Measurements from ENCODE around the gene DYRK1A.

Gene DYRK1A

DNA sequence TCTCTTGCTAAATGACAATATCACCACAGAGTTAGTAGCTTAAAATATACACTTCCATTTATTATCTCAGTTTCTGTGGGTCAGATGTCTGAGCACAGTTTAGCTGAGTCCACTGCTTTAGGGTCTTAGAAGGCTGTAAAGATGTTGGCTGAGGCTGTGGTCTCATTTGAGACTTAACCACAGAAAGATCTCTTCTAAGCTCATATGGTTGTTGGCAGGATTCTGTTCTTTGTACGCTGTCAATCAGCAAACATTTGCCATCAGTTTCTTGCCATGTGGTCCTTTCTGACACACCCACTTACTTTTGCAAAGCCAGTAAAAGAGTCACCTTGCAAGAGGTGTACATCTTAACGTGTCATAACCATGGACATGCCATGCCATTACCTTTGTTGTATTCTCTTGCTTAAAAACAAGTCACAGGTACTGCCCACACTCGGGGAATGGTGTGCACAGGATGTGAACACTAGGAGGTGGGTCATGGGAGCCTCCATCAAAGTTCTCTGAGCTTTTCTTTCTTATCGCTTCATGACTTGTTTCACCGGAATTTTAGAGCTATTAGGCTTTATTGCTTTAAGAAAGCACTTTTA lies 18.7 kb downstream of the DYRK1A start:
- no peak for DNase-seq

DNA sequence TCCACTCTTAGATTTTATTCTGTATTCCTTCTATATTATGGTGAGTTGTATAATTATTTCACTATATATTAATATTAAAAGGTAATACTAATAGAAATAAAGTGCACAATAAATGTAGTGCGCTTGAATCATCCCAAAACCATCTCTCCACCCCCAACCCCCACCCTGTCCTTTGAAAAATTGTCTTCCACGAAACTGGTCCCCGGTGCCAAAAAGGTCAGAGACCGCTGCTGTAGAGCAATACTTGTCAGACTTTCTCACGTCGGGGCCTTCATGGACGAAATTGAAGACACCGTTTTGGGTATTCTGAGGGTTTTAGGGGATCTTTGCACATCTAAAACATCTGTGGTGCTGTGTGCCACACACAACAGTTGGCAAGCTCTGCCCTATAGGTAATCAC lies 19.6 kb downstream of the DYRK1A start:
- DNase-seq = no peak

DNA sequence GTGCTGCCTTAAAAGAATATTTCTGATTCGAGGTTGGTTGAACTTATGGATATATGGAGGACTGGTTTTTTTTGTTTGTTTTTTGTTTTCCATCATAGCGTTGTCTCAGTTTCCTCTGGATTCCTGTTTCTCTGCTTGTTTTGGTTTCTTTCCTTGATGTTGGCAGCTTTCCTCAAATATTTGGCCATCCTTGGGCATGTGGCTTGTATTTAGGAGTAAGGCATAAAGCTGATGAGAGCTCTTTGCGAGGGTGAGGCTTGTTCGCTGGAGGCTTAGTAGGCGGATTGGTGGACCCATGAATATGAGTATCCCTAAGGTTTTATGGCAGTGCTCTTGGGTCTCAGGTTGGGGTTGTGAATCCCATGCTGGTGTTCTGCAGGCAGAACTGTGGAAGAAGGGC lies 22.9 kb downstream of the DYRK1A start:
- DNase-seq = no peak

DNA sequence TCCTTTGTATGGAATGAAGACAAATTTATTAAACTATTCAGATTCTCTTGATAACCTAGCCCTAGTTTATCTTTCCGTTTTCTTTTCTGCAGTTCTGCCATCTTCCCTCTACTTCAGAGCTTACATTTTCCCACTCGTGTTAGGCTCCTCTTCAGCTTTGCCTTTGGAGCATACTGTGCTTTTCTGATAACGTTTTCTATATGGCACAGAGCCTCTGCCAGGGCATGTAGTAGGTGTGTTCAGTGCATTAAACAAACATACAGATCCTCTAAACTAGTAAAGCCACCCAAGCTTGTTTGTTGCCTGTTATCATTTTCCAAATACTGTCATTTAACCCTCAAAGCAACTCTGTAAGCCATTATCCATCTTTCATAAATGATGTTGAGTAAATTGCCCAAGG lies 25.1 kb downstream of the DYRK1A start:
- no peak for DNase-seq

DNA sequence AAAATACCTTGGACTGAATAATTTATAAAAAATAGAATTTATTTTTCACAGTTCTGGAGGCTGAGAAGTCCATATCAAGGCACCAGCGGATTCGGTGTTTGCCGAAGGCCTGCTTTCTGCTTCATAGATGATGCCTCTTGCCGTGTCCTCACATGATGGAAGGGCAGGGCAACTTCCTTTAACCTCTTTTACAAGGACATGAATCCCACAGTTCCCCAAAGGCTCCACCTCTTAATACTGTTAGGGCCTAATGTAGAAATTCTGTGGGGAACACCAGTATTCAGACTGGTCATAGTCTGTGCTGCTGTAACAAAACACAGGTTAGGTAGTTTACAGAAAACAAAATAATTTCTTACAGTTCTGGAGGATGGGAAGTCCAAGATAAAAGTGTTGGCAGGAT lies 25.9 kb downstream of the DYRK1A start:
- no peak for DNase-seq

DNA sequence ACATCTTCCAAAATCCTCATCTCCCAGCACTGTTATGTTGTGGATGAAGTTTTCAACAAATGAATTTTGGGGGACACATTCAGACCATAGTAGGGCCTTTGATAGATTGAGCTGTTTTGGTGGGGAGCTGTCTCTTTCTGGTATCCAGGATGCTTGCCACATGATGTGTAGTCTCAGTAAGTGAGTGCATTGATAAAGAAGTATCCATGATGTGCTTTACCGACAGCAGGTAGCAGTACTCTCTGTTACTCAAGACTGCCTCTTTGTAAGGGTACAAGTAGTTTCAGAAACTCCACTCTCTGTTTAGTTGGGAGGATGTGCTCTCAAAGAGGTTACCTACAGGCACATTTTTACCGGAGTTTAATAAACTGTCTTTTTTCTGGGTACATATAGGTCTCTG lies 26.5 kb downstream of the DYRK1A start:
- no peak for DNase-seq

DNA sequence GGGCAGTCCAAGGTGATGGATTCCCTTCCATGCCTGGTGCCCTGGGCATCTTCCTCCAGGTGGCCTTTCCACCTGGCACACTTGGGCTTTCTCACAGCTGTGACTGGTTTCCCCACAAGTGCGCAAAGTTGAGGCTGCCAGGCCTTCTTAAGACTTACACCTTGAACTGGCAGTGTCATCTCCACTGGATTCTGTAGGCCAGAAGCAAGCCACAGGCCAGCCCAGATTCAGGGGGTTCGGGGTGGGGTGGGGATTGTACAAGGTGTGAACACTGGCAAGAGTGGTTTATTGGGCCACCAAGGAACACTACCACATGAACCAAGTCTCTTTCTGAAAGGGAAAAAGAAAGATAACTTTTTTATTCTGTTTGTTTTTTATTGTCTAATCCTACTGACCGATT lies 27.2 kb downstream of the DYRK1A start:
- no peak for DNase-seq

DNA sequence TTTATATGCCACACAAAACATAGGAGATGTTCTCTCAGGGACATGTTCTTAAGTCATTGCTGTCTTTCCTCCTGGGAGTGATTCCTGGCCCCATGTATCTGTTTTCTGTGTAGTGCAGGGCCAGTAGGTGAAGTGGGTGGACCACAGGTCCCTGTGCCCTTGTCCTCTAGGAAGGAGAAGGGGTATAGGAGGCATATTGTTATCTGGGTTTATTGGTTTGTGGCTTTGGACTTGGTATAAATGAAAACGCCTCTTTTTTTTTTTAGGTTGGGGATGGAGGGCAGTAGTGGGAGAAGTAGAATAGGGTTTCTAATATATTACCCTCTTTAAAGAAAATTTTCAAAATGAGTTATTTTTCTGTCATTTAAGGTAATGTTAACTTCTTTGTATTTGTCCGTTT lies 29.4 kb downstream of the DYRK1A start:
- DNase-seq = no peak

DNA sequence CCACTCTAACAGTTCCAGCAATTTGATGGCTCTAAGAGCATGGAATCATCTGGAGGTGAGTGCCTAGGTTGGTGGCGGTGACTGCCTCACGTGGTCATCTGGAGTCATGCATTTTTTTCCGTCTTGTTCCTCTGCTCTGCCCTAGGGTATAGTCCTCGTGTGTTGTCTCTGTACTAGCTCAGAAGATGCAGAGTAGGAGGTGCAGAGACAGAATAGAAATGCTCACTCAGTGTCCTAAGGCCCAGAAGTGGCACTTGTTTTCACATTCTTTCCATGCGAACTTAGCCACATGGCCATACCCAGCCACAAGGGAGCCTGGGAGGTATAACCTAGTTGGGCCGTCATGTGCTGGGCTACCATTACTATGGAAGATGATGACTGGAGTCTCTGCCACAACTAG lies 30.3 kb downstream of the DYRK1A start:
- DNase-seq = no peak

DNA sequence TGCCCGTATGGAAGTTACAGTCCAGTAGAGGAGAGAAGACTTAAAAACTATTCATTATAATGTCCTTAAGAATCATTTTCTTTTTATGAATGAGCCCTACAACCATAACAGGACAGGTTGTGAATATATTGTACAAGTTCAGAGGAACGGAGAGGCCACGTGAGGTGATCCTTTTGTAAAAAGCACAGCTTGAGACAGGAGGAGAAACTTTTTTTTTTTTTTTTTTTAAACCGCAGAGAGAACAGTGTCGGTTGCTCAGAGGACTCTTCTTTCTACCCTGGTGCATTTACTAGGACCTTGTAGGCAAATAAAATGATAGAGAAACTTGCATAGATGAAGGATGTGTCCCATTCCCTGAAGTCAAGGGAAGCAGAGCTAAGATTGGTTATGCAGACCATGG lies 32.1 kb downstream of the DYRK1A start:
- no peak for DNase-seq

DNA sequence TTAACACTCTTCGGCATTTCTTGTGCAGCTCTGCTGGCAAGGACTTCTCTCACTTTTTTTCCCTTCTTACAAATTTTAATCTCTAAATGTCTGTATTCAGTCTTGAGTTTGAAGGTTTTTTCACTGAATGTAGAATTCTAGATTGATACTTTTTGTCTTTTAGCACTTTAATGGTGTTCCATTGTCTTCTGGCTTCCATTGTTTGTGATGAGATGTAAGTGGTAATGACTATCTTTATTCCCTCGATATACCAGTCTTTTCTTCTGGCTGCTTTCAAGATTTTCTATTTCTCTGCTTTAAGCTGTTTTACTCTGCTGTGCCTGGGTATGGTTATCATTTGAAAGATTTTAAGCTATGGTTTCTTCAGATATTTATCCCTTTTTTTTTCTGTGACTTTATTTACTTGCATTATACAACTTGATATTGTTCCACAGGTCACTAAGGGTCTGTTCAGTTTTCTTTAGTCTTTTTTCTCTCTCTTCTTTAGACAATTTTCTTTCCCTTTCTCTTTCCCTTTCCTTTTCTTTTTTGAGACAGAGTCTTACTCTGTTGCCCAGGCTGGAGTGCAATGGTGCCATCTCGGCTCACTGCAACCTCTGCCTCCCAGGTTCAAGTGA lies 35.8 kb downstream of the DYRK1A start:
- DNase-seq = no peak

DNA sequence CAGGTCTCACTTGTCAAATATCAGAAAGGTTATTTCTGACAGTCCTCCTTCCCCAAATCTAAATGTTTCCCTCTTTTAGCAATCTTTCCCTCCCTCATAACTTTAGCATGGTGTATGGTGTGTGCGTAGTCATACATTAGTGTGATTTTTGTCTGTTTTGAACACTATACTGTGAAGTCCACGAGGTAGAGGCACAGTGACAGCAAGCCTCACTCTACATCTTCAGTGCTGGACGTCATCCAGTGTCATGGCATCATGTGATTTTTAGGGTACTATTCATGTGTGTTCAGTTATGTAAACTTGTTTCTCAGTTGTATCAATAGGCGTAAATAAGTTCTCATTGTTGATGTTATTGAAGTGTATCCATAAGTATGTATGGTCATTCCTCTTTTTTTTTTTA lies 39.1 kb downstream of the DYRK1A start:
- no peak for DNase-seq

DNA sequence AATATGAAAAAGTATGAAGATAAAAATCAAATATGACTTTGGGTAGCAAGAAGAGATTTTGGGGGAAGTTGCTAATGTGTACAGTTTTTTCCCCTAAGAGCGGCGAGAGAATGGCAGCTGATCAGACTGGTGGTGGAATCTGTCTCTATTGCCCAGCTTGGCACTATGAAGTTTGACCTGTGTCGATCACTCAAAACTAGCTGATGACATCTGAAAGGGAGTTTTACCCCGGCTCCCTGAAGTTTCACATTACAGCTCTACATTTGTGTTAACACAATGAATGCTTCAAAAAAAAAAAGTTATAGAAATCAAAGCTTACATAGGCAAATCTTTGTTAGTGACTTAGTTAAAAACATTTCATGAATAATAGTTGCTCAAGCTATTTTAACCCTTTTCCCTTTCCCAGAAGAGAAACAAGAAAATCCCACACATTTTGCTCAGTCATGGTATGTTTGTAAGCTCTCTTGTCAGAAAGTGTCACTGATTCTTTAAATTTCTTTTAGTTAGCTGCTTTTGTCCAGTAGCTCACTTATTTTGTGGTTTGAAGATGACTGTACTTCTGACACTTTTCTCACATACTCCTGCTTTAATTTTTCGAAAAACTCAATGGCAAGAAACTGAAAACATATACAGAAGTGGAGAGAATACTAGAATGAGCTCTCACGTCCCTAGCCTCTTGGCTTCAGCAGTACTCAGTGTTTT lies 41.3 kb downstream of the DYRK1A start:
- DNase-seq = peak; percentile 14

DNA sequence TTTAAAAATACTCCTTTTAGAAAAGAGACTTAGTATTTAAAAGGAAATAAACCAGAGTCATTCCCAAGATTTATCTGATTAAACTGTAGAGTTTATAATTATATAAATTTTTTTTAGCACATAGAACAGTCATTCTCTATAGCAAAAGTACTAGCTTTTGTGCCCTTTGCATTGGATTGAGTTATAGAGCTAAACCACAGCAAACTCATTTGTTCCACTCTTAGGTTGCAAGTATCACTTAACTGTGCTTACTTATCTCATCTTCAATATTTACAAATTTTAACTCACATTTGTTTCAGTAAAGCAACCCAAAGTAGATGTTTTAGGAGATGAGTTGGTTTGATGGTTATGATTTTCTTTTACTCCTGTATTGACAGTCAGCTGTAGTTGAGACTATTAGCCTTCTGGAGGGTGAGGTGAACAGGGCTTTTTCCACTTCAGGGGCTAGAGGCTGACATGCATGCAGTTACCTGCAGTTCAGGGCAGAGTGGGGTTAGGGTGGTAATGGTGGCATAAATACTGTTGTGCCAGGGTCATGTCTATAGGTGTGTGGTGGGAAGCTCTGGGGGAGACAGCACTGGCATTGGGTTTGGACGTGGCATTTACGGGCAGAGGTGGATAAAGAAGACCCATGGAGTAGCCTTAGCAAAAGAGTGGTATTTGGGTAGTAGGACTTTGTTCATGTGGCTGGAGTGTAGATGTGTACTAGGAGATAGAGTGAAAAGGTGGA lies 42.1 kb downstream of the DYRK1A start:
- no peak for DNase-seq

DNA sequence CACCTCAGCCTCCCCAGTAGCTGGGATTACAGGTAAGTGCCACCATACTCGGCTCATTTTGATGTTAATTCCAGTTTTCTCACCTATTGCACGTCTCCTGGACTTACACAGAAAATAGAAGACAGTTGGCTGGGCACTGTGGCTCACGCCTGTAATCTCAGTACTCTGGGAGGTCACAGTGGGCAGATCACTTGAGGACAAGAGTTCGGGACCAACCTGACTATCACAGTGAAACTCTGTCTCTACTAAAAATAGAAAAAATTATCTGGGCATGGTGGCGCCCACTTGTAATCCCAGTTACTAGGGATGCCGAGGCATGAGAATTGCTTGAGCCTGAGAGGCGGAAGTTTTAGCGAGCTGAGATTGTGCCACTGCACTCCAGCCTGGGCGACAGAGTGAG lies 44.1 kb downstream of the DYRK1A start:
- no peak for DNase-seq

DNA sequence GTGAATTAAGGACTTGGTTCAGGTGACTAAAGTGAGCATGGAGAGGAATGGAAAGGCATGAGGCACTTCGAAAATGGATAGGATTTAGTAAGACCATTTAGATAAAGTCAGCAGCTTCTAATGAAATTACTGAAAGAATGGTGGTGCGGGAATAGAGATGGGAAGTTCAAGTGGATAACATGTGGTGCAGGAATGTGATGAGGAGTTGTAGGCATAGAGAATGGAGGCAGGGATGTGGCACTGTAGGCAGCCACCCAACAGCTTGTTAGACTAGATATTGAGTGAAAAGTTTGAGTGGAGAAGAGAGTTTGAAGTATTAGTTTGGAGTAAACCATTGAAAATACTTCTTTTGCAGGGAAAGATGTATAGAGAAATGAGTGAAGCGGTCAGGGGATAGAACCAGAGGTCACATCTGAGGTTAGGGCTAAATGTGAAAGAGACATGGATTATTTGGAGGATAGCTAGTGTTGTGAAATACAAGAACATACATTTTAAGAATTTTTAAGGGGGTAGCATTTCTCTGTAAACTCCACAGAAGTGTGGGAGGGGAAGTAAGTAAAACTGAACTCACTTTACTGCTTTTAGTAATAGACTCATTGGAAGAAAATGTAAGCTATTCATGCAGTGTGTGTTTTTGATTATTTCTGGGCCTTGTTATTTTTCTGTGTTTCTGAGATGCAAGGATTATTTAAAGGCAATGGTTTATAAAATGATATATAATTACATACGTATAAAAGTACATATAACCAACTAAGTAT lies 46.2 kb downstream of the DYRK1A start:
- DNase-seq = peak; percentile 62

DNA sequence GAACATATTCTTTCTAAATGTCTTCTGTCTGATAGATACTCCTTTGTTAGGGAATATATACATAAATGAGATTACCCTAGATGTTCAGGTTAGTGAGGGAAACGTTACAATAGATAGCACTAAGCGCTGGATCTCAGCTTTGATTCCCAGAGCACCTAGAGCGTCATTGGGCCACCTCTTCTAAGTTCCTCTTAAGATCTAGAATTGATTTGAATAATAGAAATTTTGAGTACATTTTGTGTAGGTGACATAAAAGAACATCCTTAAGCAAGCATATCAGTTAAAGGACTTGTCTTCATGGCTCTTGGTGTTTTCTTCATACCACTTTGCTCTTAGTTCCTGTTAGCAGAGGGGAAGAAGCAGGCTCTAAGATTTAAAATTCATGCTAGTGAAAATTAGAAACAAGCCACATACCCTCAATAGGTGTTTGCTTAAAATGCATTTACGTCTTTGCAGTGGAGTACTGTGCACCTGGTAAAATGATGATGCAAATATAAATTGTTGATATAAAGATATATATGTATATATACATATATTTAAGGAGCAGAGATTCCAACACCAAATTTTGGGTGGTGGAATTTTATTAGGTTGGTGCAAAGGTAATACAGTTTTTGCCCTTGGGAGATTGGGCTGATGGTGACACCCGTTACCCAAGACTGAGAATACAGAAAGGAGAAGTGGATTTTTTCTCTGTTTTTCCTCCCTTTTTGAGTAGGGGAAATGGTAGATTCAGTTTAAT lies 47.1 kb downstream of the DYRK1A start:
- no peak for DNase-seq

DNA sequence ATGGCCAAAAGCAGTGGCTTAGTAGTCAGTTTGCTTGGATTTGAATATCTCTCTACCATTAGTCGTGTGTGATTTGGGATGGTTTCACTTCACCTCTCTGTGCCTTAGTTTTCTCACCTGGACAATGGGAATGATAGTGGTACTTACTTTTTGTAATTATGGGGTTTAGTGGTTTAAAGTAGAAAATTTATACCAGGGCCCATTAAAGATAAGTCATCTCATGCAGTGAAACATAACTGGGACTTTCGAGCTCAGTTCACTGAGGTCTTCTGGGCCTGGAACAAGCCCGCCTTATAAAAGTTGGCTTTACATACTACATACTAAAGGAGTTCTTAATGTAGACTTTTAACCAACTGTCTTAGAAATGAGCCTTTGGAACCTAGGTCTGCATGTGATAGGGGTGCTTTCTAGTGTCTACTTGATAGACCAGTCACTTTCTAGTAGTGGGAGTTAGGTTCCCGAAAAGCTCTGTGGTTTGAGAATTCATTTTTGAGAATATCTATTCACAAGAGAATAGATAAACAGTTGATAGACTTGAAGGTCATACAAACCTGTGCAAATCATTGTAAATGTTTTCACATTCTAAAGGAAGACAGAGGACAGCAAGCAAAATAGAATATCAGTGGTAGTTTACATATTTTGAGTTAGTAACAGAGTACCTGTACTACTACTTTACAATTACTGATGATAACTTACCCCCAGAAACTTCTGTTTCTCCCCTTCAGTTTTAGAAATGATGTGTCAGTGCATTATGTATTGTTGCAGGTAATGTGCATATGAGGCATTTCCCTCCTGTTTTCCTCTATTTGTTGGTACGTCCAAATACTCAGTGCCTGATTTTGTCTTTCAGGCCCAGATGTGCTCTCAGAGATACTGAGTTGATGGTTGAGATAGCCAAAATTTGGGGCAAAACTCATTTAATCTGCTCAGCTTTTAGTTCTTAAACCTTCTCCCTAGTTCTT lies 48.0 kb downstream of the DYRK1A start:
- DNase-seq = no peak

DNA sequence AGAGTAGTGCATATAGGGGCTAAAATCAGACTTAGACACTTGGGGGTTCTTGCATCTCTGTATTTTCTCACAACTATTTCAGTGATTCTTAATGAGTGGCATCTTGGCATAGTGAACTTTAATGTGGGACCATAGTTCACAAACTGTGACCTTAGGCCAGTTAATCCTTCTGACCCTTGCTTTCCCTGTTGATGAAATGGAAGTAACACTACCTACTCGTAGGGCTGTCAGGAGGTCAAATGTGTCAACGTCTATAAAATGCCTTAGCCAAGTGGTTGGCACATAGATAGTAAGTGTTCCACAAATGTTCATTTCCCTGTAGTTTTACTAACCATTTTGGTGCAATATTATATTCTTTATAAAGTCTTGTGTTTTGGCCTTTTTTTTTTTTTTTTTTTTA lies 49.4 kb downstream of the DYRK1A start:
- DNase-seq = no peak

DNA sequence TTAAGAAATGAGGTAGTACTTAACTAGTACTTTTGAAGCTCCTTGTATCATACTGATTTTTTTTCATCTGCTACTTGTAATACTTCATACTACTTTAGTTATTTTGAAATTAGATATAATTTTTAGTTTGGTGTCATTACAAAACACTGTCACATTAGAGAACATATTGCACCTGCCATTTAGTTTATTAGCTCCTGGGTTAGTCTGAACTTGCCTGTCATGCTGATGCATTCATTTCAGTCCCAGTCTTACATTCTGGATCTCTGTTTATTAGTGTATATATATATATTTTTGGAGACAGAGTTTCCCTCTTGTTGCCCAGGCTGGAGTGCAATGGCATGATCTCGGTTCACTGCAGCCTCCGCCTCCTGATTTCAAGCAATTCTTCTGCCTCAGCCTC lies 50.3 kb downstream of the DYRK1A start:
- DNase-seq = no peak

DNA sequence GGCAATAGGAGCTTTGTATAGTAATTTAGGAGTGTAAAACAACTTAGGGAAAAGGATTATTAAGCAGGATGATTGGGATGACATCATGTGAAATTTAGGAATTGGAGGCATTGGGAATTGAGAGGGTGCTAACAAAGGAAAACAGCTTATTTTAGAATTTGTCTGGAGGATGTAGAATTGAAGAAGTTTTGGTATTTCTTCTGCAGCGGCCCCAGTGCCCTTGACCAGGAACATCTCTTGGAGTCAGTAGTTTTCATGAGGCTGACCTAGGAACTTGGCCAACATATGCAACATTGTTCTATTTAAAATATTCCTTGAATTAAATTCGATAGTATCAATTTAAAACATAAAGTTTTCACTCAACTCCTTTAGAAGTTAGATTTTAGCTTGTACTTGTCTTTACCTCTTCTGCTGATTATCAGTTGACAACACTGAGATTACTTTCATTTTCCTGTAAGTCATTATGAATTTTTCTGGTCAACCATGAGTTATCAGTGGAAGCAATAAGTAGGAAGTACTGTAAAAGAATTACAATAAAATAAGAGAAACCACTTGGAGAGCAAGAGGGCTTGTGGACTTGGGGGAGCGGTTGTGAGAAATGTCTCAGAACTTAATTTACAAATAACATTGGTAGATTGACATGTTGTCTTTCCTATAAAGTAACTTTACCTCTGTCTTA lies 52.8 kb downstream of the DYRK1A start:
- DNase-seq = no peak

Measured in HCEC 1CT (cell line).